GM21717 (cell line): ENCODE measurements around the gene SAMD3.
A peak's percentile ranks its signal among the peaks of the same experiment; 100 is the strongest.
"Not testable (repeated sequence)": the region's sequence is repeated elsewhere in the genome, so short reads cannot be mapped to it uniquely, and the experiment has no call there.

Experiments used
- ATAC-seq: cut with Tn5 transposase; IDR thresholded peaks from one replicate; pipeline ENCODE4 v1.9.1; 2021; ENCODE audit warnings: mild to moderate bottlenecking, moderate library complexity; ENCODE audit not compliant: unreplicated experiment

The SAMD3 gene

GRCh38 chr6:130182466-130182865 lies 40.3 kb downstream of the SAMD3 start:
- no peak for ATAC-seq

- no peak for ATAC-seq
Measured at GRCh38 chr6:130178692-130179091, 44.1 kb downstream of the SAMD3 start.

- no peak for ATAC-seq
Measured at GRCh38 chr6:130176378-130176777, 46.4 kb downstream of the SAMD3 start.

GRCh38 chr6:130173377-130174004 lies 49.3 kb downstream of the SAMD3 start:
- ATAC-seq = not testable (repeated sequence)

GRCh38 chr6:130170160-130170559 lies 52.6 kb downstream of the SAMD3 start:
- not testable (repeated sequence) for ATAC-seq

GRCh38 chr6:130167655-130168054 lies 55.1 kb downstream of the SAMD3 start:
- ATAC-seq = no peak

GRCh38 chr6:130164251-130164650 lies 58.5 kb downstream of the SAMD3 start:
- no peak for ATAC-seq

GRCh38 chr6:130163266-130163665 lies 59.5 kb downstream of the SAMD3 start:
- ATAC-seq = no peak

GRCh38 chr6:130162421-130162820 lies 60.3 kb downstream of the SAMD3 start:
- no peak for ATAC-seq

- peak; percentile 50 for ATAC-seq
Measured at GRCh38 chr6:130161683-130162404, 60.9 kb downstream of the SAMD3 start.

GRCh38 chr6:130159956-130160355 lies 62.8 kb downstream of the SAMD3 start:
- ATAC-seq = no peak

GRCh38 chr6:130158548-130158947 lies 64.2 kb downstream of the SAMD3 start:
- no peak for ATAC-seq

- no peak for ATAC-seq
Measured at GRCh38 chr6:130158056-130158455, 64.7 kb downstream of the SAMD3 start.

GRCh38 chr6:130156908-130157307 lies 65.8 kb downstream of the SAMD3 start:
- ATAC-seq = no peak

GRCh38 chr6:130152908-130153510 lies 69.7 kb downstream of the SAMD3 start:
- no peak for ATAC-seq

- ATAC-seq = no peak
Measured at GRCh38 chr6:130150906-130151305, 71.8 kb downstream of the SAMD3 start.

- not testable (repeated sequence) for ATAC-seq
Measured at GRCh38 chr6:130149016-130149415, 73.7 kb downstream of the SAMD3 start.

GRCh38 chr6:130148181-130148580 lies 74.6 kb downstream of the SAMD3 start:
- no peak for ATAC-seq

- no peak for ATAC-seq
Measured at GRCh38 chr6:130147111-130147510, 75.6 kb downstream of the SAMD3 start.

- no peak for ATAC-seq
Measured at GRCh38 chr6:130143709-130144108, 79.0 kb downstream of the SAMD3 start.

- ATAC-seq = no peak
Measured at GRCh38 chr6:130140084-130140483, 82.7 kb downstream of the SAMD3 start.

GRCh38 chr6:130138909-130139242 lies 83.9 kb downstream of the SAMD3 start:
- ATAC-seq = peak; percentile 38
